ENCODE results near the gene MYCBPAP.

Gene MYCBPAP

DNA sequence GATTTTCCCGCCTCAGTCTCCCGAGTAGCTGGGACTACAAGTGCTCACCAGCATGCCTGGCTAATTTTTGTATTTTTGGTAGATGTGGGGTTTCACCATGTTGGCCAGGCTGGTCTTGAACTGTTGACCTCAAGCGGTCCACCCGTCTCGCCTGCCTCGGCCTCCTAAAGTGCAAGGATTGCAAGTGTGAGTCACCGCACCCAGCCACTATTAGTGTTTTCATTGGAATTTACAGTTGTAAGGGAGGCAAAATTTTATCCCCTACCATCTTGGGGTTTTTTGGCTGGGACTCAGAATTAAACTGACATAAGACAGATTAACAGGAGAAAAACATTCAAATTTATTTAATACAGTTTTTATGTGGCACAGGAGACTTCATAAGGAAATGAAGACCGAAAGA lies 12.3 kb upstream of the MYCBPAP start:
- CTCF ChIA-PET = no interaction called here
- no peak for DNase-seq (ENCODE audit: extremely low spot score)
- TF ChIP-seq, protein P1, sequence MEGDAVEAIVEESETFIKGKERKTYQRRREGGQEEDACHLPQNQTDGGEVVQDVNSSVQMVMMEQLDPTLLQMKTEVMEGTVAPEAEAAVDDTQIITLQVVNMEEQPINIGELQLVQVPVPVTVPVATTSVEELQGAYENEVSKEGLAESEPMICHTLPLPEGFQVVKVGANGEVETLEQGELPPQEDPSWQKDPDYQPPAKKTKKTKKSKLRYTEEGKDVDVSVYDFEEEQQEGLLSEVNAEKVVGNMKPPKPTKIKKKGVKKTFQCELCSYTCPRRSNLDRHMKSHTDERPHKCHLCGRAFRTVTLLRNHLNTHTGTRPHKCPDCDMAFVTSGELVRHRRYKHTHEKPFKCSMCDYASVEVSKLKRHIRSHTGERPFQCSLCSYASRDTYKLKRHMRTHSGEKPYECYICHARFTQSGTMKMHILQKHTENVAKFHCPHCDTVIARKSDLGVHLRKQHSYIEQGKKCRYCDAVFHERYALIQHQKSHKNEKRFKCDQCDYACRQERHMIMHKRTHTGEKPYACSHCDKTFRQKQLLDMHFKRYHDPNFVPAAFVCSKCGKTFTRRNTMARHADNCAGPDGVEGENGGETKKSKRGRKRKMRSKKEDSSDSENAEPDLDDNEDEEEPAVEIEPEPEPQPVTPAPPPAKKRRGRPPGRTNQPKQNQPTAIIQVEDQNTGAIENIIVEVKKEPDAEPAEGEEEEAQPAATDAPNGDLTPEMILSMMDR (IDR thresholded peaks at IDR 0.05; ENCODE audit: control extremely low read depth, extremely low read depth, low read depth, missing control alignments) = no peak
- POLR2A ChIA-PET = no interaction called here

DNA sequence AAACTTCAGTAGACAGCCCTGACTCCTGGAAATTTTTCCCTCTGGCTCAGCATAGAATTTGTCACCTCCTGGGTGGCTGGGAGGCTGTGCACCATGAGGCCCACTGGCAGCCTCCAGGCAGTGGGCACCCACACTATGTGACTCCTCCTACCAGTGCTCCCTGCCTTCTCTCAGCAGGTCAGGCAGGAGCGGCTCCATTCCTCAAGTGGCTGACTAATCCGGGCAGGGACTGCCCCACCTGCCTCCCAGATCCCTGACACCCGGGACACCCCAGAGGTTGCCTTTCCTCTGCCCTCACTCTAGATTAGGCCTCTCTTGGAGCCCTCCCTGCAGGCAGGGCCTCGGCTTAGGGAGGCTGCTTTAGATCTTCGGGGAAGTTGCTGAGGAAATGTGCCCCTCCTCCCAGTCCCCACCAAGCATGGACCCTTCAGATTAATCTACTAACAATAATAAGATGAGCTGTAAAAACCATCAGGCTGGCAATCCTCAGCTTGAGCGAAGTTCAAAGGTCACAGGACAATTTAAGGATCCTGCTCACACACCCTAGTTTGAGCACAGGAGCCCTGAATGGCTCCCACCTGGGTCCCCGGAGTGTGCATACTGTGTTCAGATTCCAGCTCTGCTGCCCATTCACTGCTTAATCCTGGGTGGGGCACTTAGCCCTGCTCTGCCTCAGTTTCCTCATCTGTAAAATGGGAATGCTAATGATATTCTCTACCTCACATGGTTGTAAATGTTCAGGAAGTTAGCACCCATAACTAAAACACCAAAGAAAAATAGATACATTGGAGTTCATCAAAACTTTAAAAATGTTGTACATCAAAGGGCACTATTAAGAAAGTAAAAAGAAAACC lies 10.0 kb upstream of the MYCBPAP start:
- TF ChIP-seq, protein P1 (IDR thresholded peaks at IDR 0.05; ENCODE audit: control extremely low read depth, extremely low read depth, low read depth, missing control alignments) = no peak
- ChIA-PET POLR2A (no interaction called here), CTCF (interaction anchor here (1.5 to 1.7 kb wide), 4 partner anchors 10 to 16 kb away, joined by 3 to 7 read pairs (median 5); no protein-coding TSS in a partner anchor)
- no peak for DNase-seq (ENCODE audit: extremely low spot score)

DNA sequence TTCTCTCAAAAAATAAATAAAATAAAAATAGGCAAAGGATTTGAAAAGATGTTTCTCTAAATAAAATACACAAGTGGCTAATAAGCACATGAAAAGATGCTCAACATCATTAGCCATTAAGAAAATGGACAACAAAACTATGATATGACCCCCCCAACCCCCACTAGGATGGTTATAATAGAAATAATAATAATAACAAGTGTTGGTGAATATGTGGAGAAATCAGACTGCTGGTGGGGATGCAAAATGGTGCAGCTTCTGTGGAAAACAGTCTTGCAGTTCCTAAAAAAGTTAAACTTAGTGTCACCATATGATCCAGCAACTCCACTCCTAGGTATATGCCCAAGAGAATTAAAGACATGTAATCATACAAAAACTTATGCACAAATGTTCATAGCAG lies 9.0 kb upstream of the MYCBPAP start:
- TF ChIP-seq, protein P1 (IDR thresholded peaks at IDR 0.05; ENCODE audit: control extremely low read depth, extremely low read depth, low read depth, missing control alignments) = no peak
- no peak for DNase-seq (ENCODE audit: extremely low spot score)
- CTCF ChIA-PET = interaction anchor here (1.7 kb wide), 2 partner anchors 12 to 17 kb away, joined by 3 to 7 read pairs; no protein-coding TSS in a partner anchor
- POLR2A ChIA-PET = no interaction called here

DNA sequence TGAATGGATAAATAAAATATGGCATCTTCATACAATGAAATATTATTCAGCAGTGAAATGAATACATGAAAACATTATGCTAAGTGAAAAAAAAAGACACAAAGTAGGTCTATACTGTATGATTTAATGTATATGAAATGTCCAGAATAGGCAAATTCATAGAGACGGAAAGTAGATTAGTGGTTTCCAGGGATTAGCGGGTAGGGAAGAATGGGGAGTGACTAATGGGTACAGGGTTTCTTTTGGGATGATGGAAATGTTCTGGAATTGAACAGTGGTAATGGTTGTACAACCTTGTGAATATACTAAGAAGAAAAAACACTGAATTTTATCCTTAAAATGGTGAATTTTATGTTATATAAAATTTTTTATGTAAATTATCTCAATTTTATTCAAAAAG lies 8.5 kb upstream of the MYCBPAP start:
- ChIA-PET CTCF (interaction anchor here (1.9 kb wide), 1 partner anchor 10 kb away, joined by 6 read pairs; no protein-coding TSS in a partner anchor), POLR2A (no interaction called here)
- TF ChIP-seq, protein P1 (IDR thresholded peaks at IDR 0.05; ENCODE audit: control extremely low read depth, extremely low read depth, low read depth, missing control alignments) = no peak
- no peak for DNase-seq (ENCODE audit: extremely low spot score)

DNA sequence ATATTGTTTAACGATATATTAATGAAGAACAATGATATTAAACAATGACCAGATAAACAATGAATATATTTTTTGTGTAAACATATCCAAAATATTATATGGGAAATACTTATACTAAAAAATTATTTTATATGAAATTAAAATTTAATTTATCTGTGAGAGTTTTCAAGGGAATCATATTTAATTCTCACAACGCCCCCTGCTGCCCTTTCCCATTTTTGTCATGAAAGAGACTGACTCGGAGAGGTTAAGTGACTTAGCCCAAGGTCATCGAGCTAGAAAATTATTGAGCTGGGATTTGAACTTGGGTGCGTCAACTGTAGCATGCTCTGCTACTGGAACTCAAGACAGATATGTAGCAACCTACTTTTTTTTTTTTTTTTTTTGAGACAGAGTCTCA lies 7.2 kb upstream of the MYCBPAP start:
- no peak for DNase-seq (ENCODE audit: extremely low spot score)

DNA sequence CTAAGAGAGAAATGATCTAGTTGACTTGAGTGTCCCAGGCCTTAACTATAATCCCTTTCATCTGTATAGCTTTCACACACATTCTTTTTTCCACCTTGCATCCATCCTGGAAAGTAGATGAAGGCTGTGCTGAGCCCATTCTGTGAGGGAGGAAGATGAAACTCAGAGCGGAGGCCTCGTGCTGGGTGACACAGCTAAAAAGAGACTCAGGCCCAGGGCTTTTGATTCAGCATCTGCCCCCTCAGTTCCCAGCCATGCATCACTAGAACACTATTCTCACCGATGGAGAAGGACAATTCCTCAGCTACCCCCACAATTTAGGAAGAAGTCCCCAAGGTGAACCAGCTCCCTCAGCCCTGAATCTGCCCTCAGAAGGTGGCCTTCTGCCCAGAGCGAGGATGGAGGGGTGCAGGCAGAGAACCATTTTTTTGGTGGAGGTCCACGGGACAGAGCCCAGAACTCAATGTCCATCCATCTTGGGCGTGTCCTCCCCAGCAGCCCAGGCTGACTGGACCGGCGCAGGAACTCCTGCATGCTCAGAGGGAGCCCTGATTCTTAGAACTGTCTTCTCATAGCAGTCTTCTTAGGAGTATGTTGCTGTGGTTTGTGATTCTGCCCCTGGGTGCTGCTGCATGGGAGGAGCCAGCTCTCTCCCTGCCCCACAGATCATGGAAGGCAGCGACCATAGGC lies 5.8 kb upstream of the MYCBPAP start:
- no peak for DNase-seq (ENCODE audit: extremely low spot score)
- ChIA-PET POLR2A (no interaction called here), CTCF (interaction anchor here (1.0 to 3.3 kb wide), 9 partner anchors 9 to 140 kb away, joined by 3 to 35 read pairs (median 9); partner anchors contain the start of gene RSAD1)
- TF ChIP-seq, protein P1 (IDR thresholded peaks at IDR 0.05; ENCODE audit: control extremely low read depth, extremely low read depth, low read depth, missing control alignments) = no peak

More for the DNA sequence above, 7.2 kb upstream of the MYCBPAP start:
- ChIA-PET POLR2A (interaction anchor here (0.7 kb wide), 1 partner anchor 80 kb away, joined by 3 read pairs; no protein-coding TSS in a partner anchor), CTCF (interaction anchor here (0.7 to 3.3 kb wide), 13 partner anchors 8 to 301 kb away, joined by 3 to 35 read pairs (median 6); partner anchors contain the start of genes LRRC59 and RSAD1)
- TF ChIP-seq, protein P1 (IDR thresholded peaks at IDR 0.05; ENCODE audit: control extremely low read depth, extremely low read depth, low read depth, missing control alignments) = no peak

Data from GM10248 (cell line).